IPS DF 4.7 (cell line): ENCODE data around the gene DLL4.

Experiments used
- DNase-seq: peaks from one replicate; pipeline ENCODE4 v3.0.0-alpha.2; 2013; ENCODE audit warnings: low spot score; ENCODE audit errors: extremely low read depth

DLL4 gene

GRCh38 chr15:40926659-40927494 lies 2.3 kb upstream of the DLL4 start:
- no peak for DNase-seq

- DNase-seq = no peak
Measured at GRCh38 chr15:40927495-40927872, 1.7 kb upstream of the DLL4 start.

GRCh38 chr15:40927873-40928806 lies 1.0 kb upstream of the DLL4 start:
- no peak for DNase-seq

- DNase-seq = no peak
Measured at GRCh38 chr15:40929660-40930429, 705 bp downstream of the DLL4 start.

- no peak for DNase-seq
Measured at GRCh38 chr15:40930430-40931299, 1.5 kb downstream of the DLL4 start.

- DNase-seq = no peak
Measured at GRCh38 chr15:40931300-40932142, 2.4 kb downstream of the DLL4 start.

- no peak for DNase-seq
Measured at GRCh38 chr15:40932156-40932555, 3.0 kb downstream of the DLL4 start.

GRCh38 chr15:40932649-40933516 lies 3.7 kb downstream of the DLL4 start:
- no peak for DNase-seq

GRCh38 chr15:40933517-40933902 lies 4.4 kb downstream of the DLL4 start:
- no peak for DNase-seq

GRCh38 chr15:40934457-40934856 lies 5.3 kb downstream of the DLL4 start:
- no peak for DNase-seq

- no peak for DNase-seq
Measured at GRCh38 chr15:40936234-40936708, 7.1 kb downstream of the DLL4 start.

GRCh38 chr15:40936709-40937666 lies 7.8 kb downstream of the DLL4 start:
- no peak for DNase-seq

GRCh38 chr15:40937762-40938535 lies 8.8 kb downstream of the DLL4 start:
- no peak for DNase-seq

- DNase-seq = no peak
Measured at GRCh38 chr15:40938536-40938870, 9.4 kb downstream of the DLL4 start.

- no peak for DNase-seq
Measured at GRCh38 chr15:40940296-40940801, 11.2 kb downstream of the DLL4 start.

GRCh38 chr15:40941068-40941527 lies 12.0 kb downstream of the DLL4 start:
- DNase-seq = no peak
